Activated CD4-positive, alpha-beta T cell treated with anti-CD3 and anti-CD28 coated beads, Interleukin-2, amount 10 ng/mL, durations not matched to agents 7 days and 5 days (primary cell): ENCODE data around the gene CXCR4. TPM values are rescaled to one million over a fixed set of nuclear protein-coding genes. Genes with fewer than 3 reads are reported as not detected.
A peak's percentile ranks its signal among the peaks of the same experiment; 100 is the strongest.

Experiments used
- CTCF ChIA-PET: fragments of 350-600 bp; sonication (Branson Sonifier 250); formaldehyde crosslinking; loops from one replicate; lab custom pipeline; 2021; ENCODE audit warnings: antibody characterized with exemption; lab: Charles Lee
- POLR2A ChIA-PET: fragments of 350-600 bp; sonication (Branson Sonifier 250); formaldehyde crosslinking; loops from one replicate; lab custom pipeline; 2021; ENCODE audit warnings: antibody characterized with exemption; lab: Charles Lee
- DNase-seq: peaks from one replicate; pipeline ENCODE4 v3.0.0-alpha.2; 2020
- H3K27ac Mint-ChIP-seq: one replicate; pipeline ENCODE4 v1.8.0; 2021; ENCODE audit warnings: mild to moderate bottlenecking, moderate library complexity, mixed read lengths
- H3K27me3 Mint-ChIP-seq: one replicate; pipeline ENCODE4 v1.8.0; 2021; ENCODE audit warnings: mixed read lengths
- H3K36me3 Mint-ChIP-seq: one replicate; pipeline ENCODE4 v1.8.0; 2021; ENCODE audit warnings: low read depth, mixed read lengths
- H3K4me1 Mint-ChIP-seq: one replicate; pipeline ENCODE4 v1.8.0; 2021; ENCODE audit warnings: mixed read lengths
- H3K4me3 Mint-ChIP-seq: one replicate; pipeline ENCODE4 v1.8.0; 2021; ENCODE audit warnings: mild to moderate bottlenecking, moderate library complexity, mixed read lengths
- H3K9me3 Mint-ChIP-seq: one replicate; pipeline ENCODE4 v1.8.0; 2021; ENCODE audit warnings: mixed read lengths
- total RNA-seq, 2 experiments: library from RNA; stranded (reverse); gene quantifications; one replicate each; pipeline ENCODE4 v1.2.3, GENCODE V29; 2021

The CXCR4 gene
- total RNA-seq: 100 to 1,000 TPM; 147 to 169 TPM

DNA sequence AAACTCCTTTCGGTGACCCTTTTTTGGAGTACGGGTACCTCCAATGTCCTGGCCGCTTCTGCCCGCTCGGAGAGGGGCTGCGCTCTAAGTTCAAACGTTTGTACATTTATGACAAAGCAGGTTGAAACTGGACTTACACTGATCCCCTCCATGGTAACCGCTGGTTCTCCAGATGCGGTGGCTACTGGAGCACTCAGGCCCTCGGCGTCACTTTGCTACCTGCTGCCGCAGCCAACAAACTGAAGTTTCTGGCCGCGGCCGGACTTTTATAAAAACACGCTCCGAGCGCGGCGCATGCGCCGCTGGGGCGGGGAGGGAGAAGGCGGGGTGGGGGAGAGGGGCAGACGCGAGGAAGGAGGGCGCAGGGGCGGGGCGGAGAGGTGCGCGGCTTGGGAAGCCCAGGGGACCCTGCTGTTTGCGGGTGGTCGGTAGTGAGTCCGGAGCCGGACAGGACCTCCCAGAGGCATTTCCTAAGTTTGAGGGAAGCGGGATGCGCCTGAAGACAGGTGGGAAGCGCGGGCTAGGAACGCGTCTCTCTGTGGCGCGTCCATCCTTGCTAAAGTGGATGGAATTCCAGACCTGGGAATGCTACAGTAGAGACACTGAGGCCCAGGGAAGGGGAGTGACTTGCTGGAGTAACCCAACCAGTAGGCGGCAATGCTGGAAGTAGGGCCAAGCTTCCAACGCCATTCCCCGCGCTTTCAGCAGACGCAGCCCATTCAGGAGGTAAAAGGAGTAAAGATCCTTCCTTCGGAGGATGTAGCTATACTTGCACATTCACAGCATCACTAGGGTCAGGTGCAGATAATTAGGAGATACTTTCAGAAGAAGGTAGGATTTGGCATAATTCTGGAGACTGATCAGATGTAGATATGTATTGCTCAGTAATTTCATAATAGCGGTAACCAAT, at the start of gene CXCR4:
CXCR4 (minus strand) TSS at position 241 of the 910 bp plus-strand sequence; CDS start at position 152, 89 bp downstream.
- CTCF ChIA-PET: interaction anchor here (1.2 kb wide), 1 partner anchor 30 kb away, joined by 6 read pairs; no protein-coding TSS in a partner anchor

DNA sequence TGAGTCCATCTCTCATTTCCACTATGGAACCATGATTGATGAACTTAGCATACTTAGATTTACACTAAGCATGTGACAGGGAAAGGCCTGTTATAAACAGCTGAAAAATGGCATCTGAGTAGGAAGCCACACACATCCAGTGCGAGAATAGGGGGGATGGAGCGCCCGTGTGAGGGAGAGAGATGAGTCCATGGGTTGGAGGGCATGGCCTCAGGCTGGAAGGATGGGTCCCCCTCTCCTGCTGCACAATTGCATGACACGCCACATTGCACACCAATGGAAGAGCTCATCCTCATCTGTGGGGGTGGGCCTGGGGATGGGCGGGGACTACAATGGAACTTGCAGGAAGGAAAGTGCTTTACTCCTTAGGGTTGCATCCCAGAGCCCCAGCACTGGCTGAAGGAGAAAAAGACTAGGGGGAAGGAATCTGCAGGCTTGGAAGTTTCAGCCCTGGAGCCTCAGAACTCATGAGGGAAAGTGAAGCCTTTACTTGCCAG, 46.4 kb upstream of the CXCR4 start:
- Mint-ChIP-seq H3K27me3 (no peaks in the 10 kb centered on the region), H3K4me3 (no peak overlapping the region), H3K9me3 (peaks cover 2% of the 10 kb centered on the region), H3K4me1 (peaks cover 11% of the 10 kb centered on the region), H3K36me3 (no peaks in the 10 kb centered on the region), H3K27ac (no peak overlapping the region)
- DNase-seq: no peak
- ChIA-PET POLR2A (no interaction called here), CTCF (no interaction called here)

More for the DNA sequence above, at the start of gene CXCR4:
- H3K4me3 Mint-ChIP-seq: peak within 1 kb of the TSS; percentile 98
- peaks cover 23% of the 10 kb centered on the region for H3K27me3 Mint-ChIP-seq
- DNase-seq: peak; percentile 86
- POLR2A ChIA-PET: no interaction called here
- peaks cover 38% of the 10 kb centered on the region for H3K36me3 Mint-ChIP-seq
- no peaks in the 10 kb centered on the region for H3K9me3 Mint-ChIP-seq
- peaks cover 57% of the 10 kb centered on the region for H3K4me1 Mint-ChIP-seq
- peak within 1 kb of the TSS; percentile 98 for H3K27ac Mint-ChIP-seq

DNA sequence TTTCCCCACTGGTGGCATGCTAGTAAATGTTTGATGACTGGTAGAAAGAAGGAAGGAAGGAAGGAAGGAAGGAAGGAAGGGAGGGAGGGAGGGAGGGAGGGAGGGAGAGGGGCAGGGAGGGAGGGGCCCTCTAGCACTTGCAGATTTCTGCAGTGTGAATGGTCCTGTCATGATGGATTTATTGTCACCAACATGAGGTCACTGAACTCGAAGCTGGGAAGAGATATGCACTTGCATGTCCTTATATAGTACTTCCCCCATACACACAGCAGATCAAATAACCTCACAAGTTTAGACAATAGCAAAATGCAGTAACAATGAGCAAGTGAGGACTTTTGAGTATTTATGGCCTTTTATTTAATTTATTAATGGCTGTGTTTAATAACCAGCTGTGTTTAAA, 44.5 kb upstream of the CXCR4 start:
- ChIA-PET POLR2A (no interaction called here), CTCF (no interaction called here)
- Mint-ChIP-seq H3K9me3 (peaks cover 2% of the 10 kb centered on the region), H3K36me3 (no peaks in the 10 kb centered on the region), H3K4me1 (peaks cover 11% of the 10 kb centered on the region), H3K27ac (no peak overlapping the region), H3K4me3 (no peak overlapping the region), H3K27me3 (no peaks in the 10 kb centered on the region)
- DNase-seq: no peak

DNA sequence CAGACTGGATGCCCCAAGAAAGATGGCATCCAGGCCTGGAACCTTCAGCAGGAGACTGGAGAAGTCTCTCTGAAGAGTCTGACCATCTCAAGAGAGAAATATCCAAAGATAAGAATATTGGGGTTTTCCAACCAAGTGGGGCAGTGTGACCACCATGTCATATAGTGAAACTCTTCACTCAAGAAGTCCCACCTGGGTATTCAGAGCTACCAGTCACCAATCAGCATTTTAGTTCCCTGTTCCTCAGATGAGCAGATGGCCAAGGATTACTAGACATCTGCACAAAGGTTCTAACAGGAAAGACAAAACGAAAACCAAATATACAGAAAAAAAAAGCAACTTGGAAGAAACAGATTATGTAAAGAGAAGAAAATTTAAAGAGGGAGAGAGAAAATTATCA, 38.5 kb upstream of the CXCR4 start:
- no peak for DNase-seq
- no peaks in the 10 kb centered on the region for H3K36me3 Mint-ChIP-seq
- no peak overlapping the region for H3K4me3 Mint-ChIP-seq
- H3K9me3 Mint-ChIP-seq: no peaks in the 10 kb centered on the region
- peaks cover 8% of the 10 kb centered on the region for H3K4me1 Mint-ChIP-seq
- no peak overlapping the region for H3K27ac Mint-ChIP-seq
- no peaks in the 10 kb centered on the region for H3K27me3 Mint-ChIP-seq
- ChIA-PET CTCF (no interaction called here), POLR2A (no interaction called here)

DNA sequence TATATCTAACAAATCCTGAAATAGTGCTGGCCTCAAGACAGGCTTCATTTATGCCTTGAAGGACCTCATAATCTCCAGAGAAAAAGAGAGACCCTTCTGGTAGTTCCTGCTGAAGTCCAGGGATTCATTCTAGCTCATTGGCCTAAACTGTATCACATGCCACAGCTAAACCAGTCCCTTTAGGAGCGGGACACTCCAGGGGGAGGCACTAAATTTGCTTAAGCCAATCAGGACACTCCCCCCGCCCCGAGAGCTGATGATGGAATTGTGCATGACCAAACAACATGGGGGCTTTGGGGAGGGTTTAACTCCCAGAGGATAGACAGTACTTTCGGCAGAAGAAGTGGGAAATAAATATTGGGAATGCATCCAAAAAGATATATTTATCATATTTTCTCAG, 36.4 kb upstream of the CXCR4 start:
- no peak overlapping the region for H3K4me3 Mint-ChIP-seq
- POLR2A ChIA-PET: no interaction called here
- H3K9me3 Mint-ChIP-seq: peaks cover 3% of the 10 kb centered on the region
- CTCF ChIA-PET: interaction anchor here (0.8 kb wide), 1 partner anchor 29 kb away, joined by 4 read pairs; no protein-coding TSS in a partner anchor
- no peaks in the 10 kb centered on the region for H3K36me3 Mint-ChIP-seq
- no peak for DNase-seq
- peaks cover 15% of the 10 kb centered on the region for H3K4me1 Mint-ChIP-seq
- H3K27me3 Mint-ChIP-seq: peaks cover 3% of the 10 kb centered on the region
- no peak overlapping the region for H3K27ac Mint-ChIP-seq

DNA sequence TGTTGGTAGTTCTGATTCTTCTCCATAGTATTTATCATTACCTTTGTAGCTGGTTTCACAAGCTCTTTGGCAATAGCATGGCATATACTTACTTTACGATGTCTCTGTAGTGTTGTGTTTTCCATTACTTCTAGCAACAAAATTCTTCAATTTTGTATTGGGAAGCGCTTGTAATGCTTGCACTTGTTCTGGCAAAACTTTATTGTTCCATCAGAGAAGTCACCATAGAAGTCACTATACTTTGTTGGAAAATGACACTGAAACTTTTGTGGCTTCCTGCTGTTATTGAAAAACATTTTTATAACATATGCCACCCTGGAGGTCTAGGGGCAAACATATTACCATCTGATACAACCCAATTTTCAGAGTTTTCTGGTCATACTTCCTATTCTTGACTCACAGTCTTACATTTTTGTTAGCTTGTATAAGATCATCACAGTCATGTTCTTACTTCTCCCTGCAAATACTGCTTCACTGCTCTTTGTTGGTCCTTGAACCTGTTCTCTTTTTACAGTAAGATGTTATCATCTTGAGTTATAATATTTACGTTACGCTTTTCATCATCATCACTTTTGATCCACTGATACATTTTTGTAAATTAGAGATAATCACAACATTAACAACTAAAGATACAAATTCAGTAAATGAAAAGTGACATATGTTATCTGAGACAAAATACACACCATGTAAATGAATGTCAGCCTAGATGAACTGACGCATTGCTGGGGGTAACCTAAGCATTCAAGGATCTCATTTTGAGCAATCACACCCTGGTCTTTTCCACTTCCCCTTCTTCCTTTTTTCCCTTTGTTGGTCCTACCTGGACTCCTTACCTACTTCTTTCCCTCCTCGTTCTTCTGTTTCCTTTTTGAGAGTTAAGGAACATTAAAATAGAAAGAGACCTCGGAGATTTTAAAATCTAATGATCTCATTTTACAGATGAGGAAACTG, 33.3 kb upstream of the CXCR4 start:
- POLR2A ChIA-PET: no interaction called here

DNA sequence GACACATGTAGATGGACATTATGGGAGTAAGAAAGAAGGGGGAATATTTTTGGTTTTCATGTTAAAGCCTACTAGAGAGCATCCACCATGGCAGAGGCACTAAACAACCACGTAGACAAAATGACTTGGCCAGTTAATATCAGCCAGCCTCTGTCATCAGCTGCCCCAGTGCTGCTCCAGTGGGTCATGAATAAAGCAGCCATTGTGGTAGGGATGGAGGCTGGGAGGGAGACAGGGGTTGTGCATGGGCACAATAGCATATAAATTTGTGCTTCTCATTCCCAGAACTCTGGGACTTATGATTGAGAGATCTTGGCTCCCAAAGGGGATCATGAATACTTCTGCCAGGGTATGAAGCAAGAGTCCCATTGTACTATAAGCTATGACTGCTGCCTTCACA, 31.1 kb upstream of the CXCR4 start:
- POLR2A ChIA-PET: no interaction called here
- H3K9me3 Mint-ChIP-seq: peaks cover 14% of the 10 kb centered on the region
- H3K4me1 Mint-ChIP-seq: peaks cover 15% of the 10 kb centered on the region
- no peak overlapping the region for H3K4me3 Mint-ChIP-seq
- no peak overlapping the region for H3K27ac Mint-ChIP-seq
- no peak for DNase-seq
- CTCF ChIA-PET: interaction anchor here (1.5 to 2.2 kb wide), 2 partner anchors 10 to 12 kb away, joined by 4 to 6 read pairs; no protein-coding TSS in a partner anchor
- H3K36me3 Mint-ChIP-seq: no peaks in the 10 kb centered on the region
- H3K27me3 Mint-ChIP-seq: peaks cover 18% of the 10 kb centered on the region

More for the DNA sequence above, 33.3 kb upstream of the CXCR4 start:
- Mint-ChIP-seq H3K36me3 (no peaks in the 10 kb centered on the region), H3K27ac (no peak overlapping the region), H3K9me3 (peaks cover 7% of the 10 kb centered on the region), H3K4me3 (no peak overlapping the region), H3K4me1 (peaks cover 15% of the 10 kb centered on the region), H3K27me3 (peaks cover 9% of the 10 kb centered on the region)
- no peak for DNase-seq
- CTCF ChIA-PET: no interaction called here

DNA sequence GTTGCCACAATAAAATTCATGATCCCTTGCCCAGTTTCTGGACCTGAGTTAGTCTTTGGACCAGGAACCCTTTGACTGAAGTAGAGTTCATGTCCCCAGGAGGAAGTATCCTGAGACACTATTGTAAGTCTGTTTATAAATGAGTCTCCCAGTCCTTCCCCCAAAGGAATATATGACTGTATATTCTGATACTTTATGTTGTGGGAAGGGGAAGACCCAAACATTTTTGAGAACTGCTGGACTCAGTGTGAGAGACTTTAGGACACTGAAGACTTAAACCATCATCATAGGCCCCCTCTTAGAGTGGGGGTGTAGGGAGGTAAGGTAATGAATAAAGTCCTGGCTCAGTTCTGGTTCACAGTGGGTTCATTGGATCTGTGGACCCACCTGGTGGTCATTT, 28.6 kb upstream of the CXCR4 start:
- POLR2A ChIA-PET: no interaction called here
- Mint-ChIP-seq H3K4me3 (no peak overlapping the region), H3K4me1 (peaks cover 10% of the 10 kb centered on the region), H3K36me3 (no peaks in the 10 kb centered on the region), H3K9me3 (peaks cover 14% of the 10 kb centered on the region), H3K27me3 (peaks cover 28% of the 10 kb centered on the region), H3K27ac (no peak overlapping the region)
- CTCF ChIA-PET: no interaction called here
- no peak for DNase-seq

DNA sequence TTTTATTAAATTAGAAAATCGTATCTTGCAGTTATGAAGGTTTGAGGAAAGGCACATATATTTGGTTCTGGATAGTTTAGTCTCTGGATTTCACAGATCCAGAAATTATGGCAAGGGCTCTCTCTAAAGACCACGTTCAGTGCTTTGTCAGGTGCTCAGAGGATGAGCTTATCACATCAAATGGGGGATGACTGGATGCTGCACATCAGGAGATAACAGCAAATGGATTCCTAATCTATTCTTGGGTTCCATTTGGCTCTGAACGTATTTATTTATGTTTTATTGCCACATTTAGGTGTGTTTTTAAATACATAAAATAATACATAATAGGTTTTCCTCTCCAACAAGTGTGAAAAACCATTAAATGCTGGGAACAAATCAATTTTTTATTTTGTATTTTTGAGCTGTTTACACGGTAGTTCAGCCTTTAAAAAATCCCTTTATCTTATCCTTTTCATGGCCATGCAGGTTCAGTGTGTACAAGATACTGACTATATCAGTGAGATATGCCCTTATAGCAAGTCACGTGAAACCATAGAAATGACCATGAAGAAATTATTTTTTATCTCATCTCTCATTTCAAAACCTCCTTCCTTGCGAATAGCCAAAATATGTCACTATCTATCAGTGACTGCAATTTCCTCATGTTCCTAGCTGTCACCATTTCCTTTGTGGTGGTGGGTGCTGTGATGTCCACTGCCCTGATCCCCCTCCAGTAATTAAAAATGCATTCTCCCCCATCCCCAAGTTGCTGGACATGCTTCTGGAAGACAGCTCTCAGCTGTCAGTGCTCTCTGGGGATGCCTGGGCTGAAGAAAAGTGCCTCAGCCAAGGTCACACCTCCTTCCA, 25.9 kb upstream of the CXCR4 start:
- Mint-ChIP-seq H3K36me3 (peaks cover 4% of the 10 kb centered on the region), H3K9me3 (peaks cover 10% of the 10 kb centered on the region), H3K4me1 (peaks cover 22% of the 10 kb centered on the region), H3K4me3 (no peak overlapping the region), H3K27ac (no peak overlapping the region), H3K27me3 (peaks cover 37% of the 10 kb centered on the region)
- ChIA-PET CTCF (interaction anchor here (1.0 to 2.1 kb wide), 4 partner anchors 9 to 213 kb away, joined by 3 to 10 read pairs (median 4); no protein-coding TSS in a partner anchor), POLR2A (no interaction called here)
- DNase-seq: no peak

DNA sequence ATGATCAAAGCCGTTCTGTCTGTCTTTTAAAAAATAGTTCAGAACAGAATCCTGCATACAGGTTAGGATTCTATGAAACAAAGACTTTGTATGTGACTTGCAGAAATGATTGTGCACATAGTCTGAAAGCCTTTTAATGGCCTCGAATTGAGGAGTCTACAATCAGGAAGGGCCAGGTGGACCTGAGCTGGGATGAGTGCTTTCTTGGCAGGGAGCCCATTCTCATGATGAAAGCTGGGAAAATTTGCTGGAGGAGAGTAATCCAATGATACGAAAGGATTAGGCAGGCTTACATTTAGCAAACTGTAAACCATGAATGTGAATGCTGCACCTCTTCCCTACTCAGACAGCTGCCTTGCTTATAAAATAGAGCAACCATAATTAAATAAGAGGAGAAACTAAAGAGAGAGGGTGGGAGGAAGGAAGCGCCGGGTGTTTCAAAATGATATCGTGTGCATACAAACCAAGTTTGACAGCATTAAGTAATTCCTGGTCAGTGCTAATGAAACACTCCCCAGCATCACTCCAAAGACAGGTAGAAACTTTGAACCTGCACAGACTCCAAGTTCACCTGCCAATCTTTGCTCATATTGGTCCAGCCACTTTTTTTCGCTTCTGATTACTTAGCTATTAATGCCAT, 23.7 kb upstream of the CXCR4 start:
- peaks cover 7% of the 10 kb centered on the region for H3K9me3 Mint-ChIP-seq
- H3K27me3 Mint-ChIP-seq: peaks cover 37% of the 10 kb centered on the region
- no peak for DNase-seq
- peaks cover 42% of the 10 kb centered on the region for H3K4me1 Mint-ChIP-seq
- H3K4me3 Mint-ChIP-seq: no peak overlapping the region
- CTCF ChIA-PET: no interaction called here
- POLR2A ChIA-PET: no interaction called here
- peaks cover 9% of the 10 kb centered on the region for H3K36me3 Mint-ChIP-seq
- H3K27ac Mint-ChIP-seq: no peak overlapping the region

DNA sequence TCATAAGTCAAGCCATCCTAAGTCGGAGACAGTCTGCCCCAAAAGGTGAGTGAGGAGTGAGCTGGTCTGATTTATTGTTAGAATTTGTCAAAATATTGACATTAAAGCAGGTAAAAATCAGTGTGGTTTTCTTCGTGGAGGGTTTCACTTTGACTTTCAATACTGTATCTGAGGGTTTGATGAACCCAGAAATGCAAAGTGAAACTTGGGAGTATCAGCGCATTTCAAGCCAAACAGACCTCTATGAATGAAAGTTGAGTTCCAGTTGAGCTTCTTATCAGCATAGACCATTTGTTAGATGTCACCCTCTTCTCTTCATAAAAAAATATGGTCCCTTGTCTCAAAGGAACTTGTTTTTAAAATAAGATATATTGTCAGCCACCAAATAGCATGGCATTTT, 21.7 kb upstream of the CXCR4 start:
- H3K4me3 Mint-ChIP-seq: peak overlapping the region; percentile 28
- CTCF ChIA-PET: interaction anchor here (0.5 to 1.1 kb wide), 2 partner anchors 226 to 307 kb away, joined by 5 to 6 read pairs; no protein-coding TSS in a partner anchor

More for the DNA sequence above, 21.7 kb upstream of the CXCR4 start:
- no peaks in the 10 kb centered on the region for H3K9me3 Mint-ChIP-seq
- H3K4me1 Mint-ChIP-seq: peaks cover 62% of the 10 kb centered on the region
- H3K27ac Mint-ChIP-seq: peak overlapping the region; percentile 21
- DNase-seq: peak; percentile 56
- POLR2A ChIA-PET: no interaction called here
- peaks cover 9% of the 10 kb centered on the region for H3K36me3 Mint-ChIP-seq
- peaks cover 32% of the 10 kb centered on the region for H3K27me3 Mint-ChIP-seq
